Endothelial cell of umbilical vein (primary cell): Measurements from ENCODE around the gene ZNF507. TPM values are rescaled to one million over a fixed set of nuclear protein-coding genes. Genes with fewer than 3 reads are reported as not detected.

Experiments used
- BruUV-seq: library from RNA; stranded (reverse); fragments of 400-500 nt; replicated peaks from 2 replicates; lab custom pipeline; 2021; lab: Mats Ljungman, UMichigan
- CTCF ChIA-PET: fragments of 300-600, 350-600 bp; sonication (Branson Sonifier 250); formaldehyde crosslinking; loops from one replicate; lab custom pipeline; 2021; ENCODE audit warnings: antibody characterized with exemption, inconsistent platforms; lab: Charles Lee
- POLR2A ChIA-PET: fragments of 300-600, 350-600 bp; sonication (Branson Sonifier 250); formaldehyde crosslinking; loops from one replicate; lab custom pipeline; 2021; ENCODE audit warnings: antibody characterized with exemption, inconsistent platforms; lab: Charles Lee
- DNase-seq: peaks from one replicate; pipeline ENCODE4 v3.0.0-alpha.2; 2011; ENCODE audit warnings: low read depth, low spot score
- FAIRE-seq: peaks from 2 replicates; lab custom pipeline; 2011; peaks lifted over from hg19 to GRCh38; lab: Jason Lieb, UNC
- H2AFZ ChIP-seq: 2 replicates; pipeline ENCODE4 v1.6.0; 2012; ENCODE audit warnings: low read depth, low read length, control low read depth, inconsistent platforms
- H3K27ac ChIP-seq: 2 replicates; pipeline ENCODE4 v1.5.1; 2011; ENCODE audit warnings: low read depth, mild to moderate bottlenecking, control low read depth, low read length, moderate library complexity; ENCODE audit not compliant: insufficient read depth
- H3K27me3 ChIP-seq, 2 experiments: 2 replicates each; pipeline versions ENCODE4 v1.6.0 to v1.6.1; 2011; ENCODE audit warnings: low read length in 2 of 2, mixed read lengths in 1 of 2; ENCODE audit not compliant: control insufficient read depth in 2 of 2, insufficient read depth in 2 of 2
- H3K36me3 ChIP-seq, 2 experiments: 2 replicates in 1 of 2; 3 replicates in 1 of 2; pipeline ENCODE4 v1.5.1; 2011; ENCODE audit warnings: low read length in 2 of 2, mild to moderate bottlenecking in 1 of 2, moderate library complexity in 1 of 2; ENCODE audit not compliant: control insufficient read depth in 2 of 2, insufficient read depth in 2 of 2; ENCODE audit errors: extremely low read depth in 1 of 2
- H3K4me1 ChIP-seq: 3 replicates; pipeline ENCODE4 v1.5.1; 2011; ENCODE audit warnings: mild to moderate bottlenecking, low read length; ENCODE audit not compliant: control insufficient read depth, insufficient read depth; ENCODE audit errors: extremely low read depth
- H3K4me2 ChIP-seq: 2 replicates; pipeline ENCODE4 v1.6.1; 2011; ENCODE audit warnings: low read length, control low read depth, mixed read lengths; ENCODE audit not compliant: insufficient read depth
- H3K4me3 ChIP-seq, 3 experiments: fragments of 200-600 bp in 1 of 3; sonication (generic), shearing (Covaris generic) in 1 of 3; replicated peaks in 1 of 3; 2 replicates each; pipeline ENCODE4 v1.5.1; 2011 to 2016; ENCODE audit warnings: control low read depth in 3 of 3, low read length in 3 of 3, mild to moderate bottlenecking in 2 of 3, inconsistent platforms in 1 of 3, low read depth in 1 of 3, moderate library complexity in 1 of 3; ENCODE audit not compliant: insufficient read depth in 1 of 3
- H3K79me2 ChIP-seq: 2 replicates; pipeline ENCODE4 v1.6.0; 2012; ENCODE audit warnings: low read length, inconsistent platforms; ENCODE audit not compliant: control insufficient read depth, insufficient read depth
- H3K9ac ChIP-seq: replicated peaks from 2 replicates; pipeline ENCODE3; 2011; ENCODE audit warnings: low read length, control low read depth; ENCODE audit not compliant: insufficient read depth; ENCODE audit errors: extremely low read depth
- H3K9me1 ChIP-seq: replicated peaks from 3 replicates; pipeline ENCODE4 v1.6.0; 2011; ENCODE audit warnings: mild to moderate bottlenecking, low read length; ENCODE audit not compliant: control insufficient read depth, insufficient read depth; ENCODE audit errors: extremely low read depth
- H3K9me3 ChIP-seq: replicated peaks from 2 replicates; pipeline ENCODE4 v1.5.1; 2012; ENCODE audit warnings: low read length, inconsistent platforms; ENCODE audit not compliant: control insufficient read depth, insufficient read depth
- H4K20me1 ChIP-seq: replicated peaks from 2 replicates; pipeline ENCODE3; 2011; ENCODE audit warnings: mild to moderate bottlenecking, low read length; ENCODE audit not compliant: control insufficient read depth, insufficient read depth; ENCODE audit errors: extremely low read depth
- EZH2 ChIP-seq: IDR thresholded peaks from 2 replicates; pipeline ENCODE4 v1.6.1; 2012; ENCODE audit warnings: borderline replicate concordance, low read depth, mild to moderate bottlenecking, moderate library complexity, low read length, inconsistent platforms; ENCODE audit not compliant: severe bottlenecking
- FOS ChIP-seq: IDR thresholded peaks from 2 replicates; pipeline ENCODE4 v1.6.1; 2011; ENCODE audit warnings: mild to moderate bottlenecking, low read length, moderate library complexity, borderline replicate concordance; ENCODE audit not compliant: insufficient read depth
- GATA2 ChIP-seq: IDR thresholded peaks from 2 replicates; pipeline ENCODE4 v1.7.0; 2011; ENCODE audit warnings: low read depth, mild to moderate bottlenecking, moderate library complexity, mixed read lengths, low read length; ENCODE audit not compliant: insufficient read length, insufficient read depth
- JUN ChIP-seq: IDR thresholded peaks from 2 replicates; pipeline ENCODE4 v1.6.1; 2011; ENCODE audit warnings: borderline replicate concordance, low read depth; ENCODE audit not compliant: insufficient read length, insufficient read depth
- MYC ChIP-seq: IDR thresholded peaks from one replicate; pipeline ENCODE4 v1.6.1; 2011; ENCODE audit warnings: mild to moderate bottlenecking, low read depth, low read length
- POLR2A ChIP-seq: IDR thresholded peaks from 2 replicates; pipeline ENCODE4 v1.6.1; 2012; ENCODE audit warnings: low read depth, mild to moderate bottlenecking, control low read depth, low read length
- POLR2AphosphoS5 ChIP-seq: IDR thresholded peaks from 2 replicates; pipeline ENCODE4 v1.6.1; 2012; ENCODE audit warnings: low read depth, mild to moderate bottlenecking, control low read depth, low read length, moderate library complexity; ENCODE audit not compliant: insufficient read depth
- dilution Hi-C: fragments of 300-500 bp; cut with MboI; formaldehyde crosslinking; loops from one replicate; pipeline ENCODE4 v1.15.0; 2019; ENCODE audit warnings: low sequenced_read_pairs; ENCODE audit not compliant: extremely low pct_ligation_motif_present
- intact Hi-C: fragments of 100-400 bp; cut with micrococcal nuclease; formaldehyde crosslinking; loops from one replicate; pipeline ENCODE4 v1.10.0; 2022
- polyA plus RNA-seq, 4 experiments: library from polyadenylated mRNA; depleted of rRNA in 3 of 4; stranded (reverse) in 3 of 4; unstranded in 1 of 4; fragments of >200 nt; gene quantifications; 2 replicates each; pipeline versions ENCODE4 v1.2.1 to v1.2.3, GENCODE V29; 2011 to 2012; ENCODE audit warnings: missing spikeins in 1 of 4
- total RNA-seq: library from RNA; stranded (reverse); gene quantifications from 2 replicates; pipeline ENCODE4 v1.2.3, GENCODE V29; 2021
- TF ChIP-seq, protein P1 (sequence below): IDR thresholded peaks from 2 replicates; pipeline ENCODE4 v1.6.1; 2011; ENCODE audit not compliant: insufficient read depth, insufficient read length
- TF ChIP-seq, protein P2 (sequence below), 2 donors: IDR thresholded peaks; 1 replicate in 1 of 2; 2 replicates in 1 of 2; pipeline ENCODE4 v1.5.1; 2011; ENCODE audit warnings: low read length in 2 of 2, mild to moderate bottlenecking in 2 of 2, moderate library complexity in 2 of 2, control low read depth in 1 of 2, inconsistent platforms in 1 of 2, low read depth in 1 of 2; ENCODE audit not compliant: insufficient read depth in 1 of 2; ENCODE audit errors: extremely low read depth in 1 of 2

ZNF507 gene
- total and polyA plus RNA-seq, 2 donors (not counting 3 experiments of a cell fraction or from before 2014, with no cell fraction given): 6.8 to 23.0 TPM

DNA sequence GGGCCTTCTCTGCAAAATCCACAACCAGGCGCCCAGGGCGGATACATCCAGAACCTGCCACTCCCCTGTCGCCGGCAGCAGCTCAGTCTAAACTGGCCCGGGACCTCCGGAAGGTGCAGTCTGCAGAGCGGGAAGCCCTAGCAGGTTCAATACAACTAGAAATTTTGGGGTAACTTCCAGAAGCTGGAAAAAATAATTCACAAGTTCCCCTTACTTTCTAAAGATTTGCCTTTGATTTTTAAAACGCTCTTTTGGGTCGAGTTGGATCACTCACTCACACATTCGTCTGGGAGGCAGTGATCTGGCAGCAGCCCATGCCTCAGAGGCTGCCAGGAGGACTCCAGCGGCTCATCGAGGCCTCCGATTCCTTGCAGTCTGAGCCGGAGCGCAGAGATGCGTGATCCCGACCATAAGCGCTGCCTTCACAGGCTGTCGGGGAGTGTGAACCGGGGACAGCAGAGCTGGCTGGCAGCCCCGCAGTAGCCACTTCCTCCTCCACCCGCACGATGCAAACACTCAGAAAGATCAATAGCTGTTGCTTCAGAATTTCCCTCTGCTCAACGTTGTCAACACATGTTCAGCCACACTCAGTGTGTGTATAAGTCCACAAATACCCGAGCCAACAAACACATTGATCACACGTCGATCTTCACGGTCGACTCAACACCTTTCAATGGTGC is 35.6 kb upstream of the ZNF507 start:
- BruUV-seq: no TSS peak
- Histone ChIP-seq H3K4me2 (no peak overlapping the region), H3K27me3 (no peaks in the 10 kb centered on the region), H3K27ac (no peak overlapping the region), H3K4me1 (no peaks in the 10 kb centered on the region), H4K20me1 (no peaks in the 10 kb centered on the region), H3K9me3 (no peaks in the 10 kb centered on the region), H3K4me3 (no peak overlapping the region), H3K9ac (no peak overlapping the region), H3K79me2 (no peaks in the 10 kb centered on the region), H3K9me1 (no peaks in the 10 kb centered on the region), H3K36me3 (no peaks in the 10 kb centered on the region), H2AFZ (no peak overlapping the region)
- dilution Hi-C loops: no loop called here
- intact Hi-C loops: no loop called here
- DNase-seq: no peak
- no peak for FAIRE-seq
- ChIA-PET CTCF (no interaction called here), POLR2A (no interaction called here)
- TF ChIP-seq EZH2 (no peak), GATA2 (no peak), FOS (no peak), JUN (no peak), POLR2A (no peak), POLR2AphosphoS5 (no peak), MYC (no peak)
- TF ChIP-seq, protein P1, sequence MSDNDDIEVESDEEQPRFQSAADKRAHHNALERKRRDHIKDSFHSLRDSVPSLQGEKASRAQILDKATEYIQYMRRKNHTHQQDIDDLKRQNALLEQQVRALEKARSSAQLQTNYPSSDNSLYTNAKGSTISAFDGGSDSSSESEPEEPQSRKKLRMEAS: no peak
- TF ChIP-seq, protein P2, sequence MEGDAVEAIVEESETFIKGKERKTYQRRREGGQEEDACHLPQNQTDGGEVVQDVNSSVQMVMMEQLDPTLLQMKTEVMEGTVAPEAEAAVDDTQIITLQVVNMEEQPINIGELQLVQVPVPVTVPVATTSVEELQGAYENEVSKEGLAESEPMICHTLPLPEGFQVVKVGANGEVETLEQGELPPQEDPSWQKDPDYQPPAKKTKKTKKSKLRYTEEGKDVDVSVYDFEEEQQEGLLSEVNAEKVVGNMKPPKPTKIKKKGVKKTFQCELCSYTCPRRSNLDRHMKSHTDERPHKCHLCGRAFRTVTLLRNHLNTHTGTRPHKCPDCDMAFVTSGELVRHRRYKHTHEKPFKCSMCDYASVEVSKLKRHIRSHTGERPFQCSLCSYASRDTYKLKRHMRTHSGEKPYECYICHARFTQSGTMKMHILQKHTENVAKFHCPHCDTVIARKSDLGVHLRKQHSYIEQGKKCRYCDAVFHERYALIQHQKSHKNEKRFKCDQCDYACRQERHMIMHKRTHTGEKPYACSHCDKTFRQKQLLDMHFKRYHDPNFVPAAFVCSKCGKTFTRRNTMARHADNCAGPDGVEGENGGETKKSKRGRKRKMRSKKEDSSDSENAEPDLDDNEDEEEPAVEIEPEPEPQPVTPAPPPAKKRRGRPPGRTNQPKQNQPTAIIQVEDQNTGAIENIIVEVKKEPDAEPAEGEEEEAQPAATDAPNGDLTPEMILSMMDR (IDR thresholded peaks at IDR 0.05; ENCODE audit: extremely low read depth in 1 of 2, insufficient read depth in 1 of 2, low read depth in 1 of 2, low read length in 2 of 2): no peak
